Peyer's patch (tissue), 4 donors: ENCODE results near the gene CPD.

Source experiments
- POLR2A ChIP-seq, 2 donors: fragments of 450-650 bp; IDR thresholded peaks; one replicate each; pipeline ENCODE4 v1.5.1; 2017; ENCODE audit warnings: antibody characterized with exemption in 2 of 2, mild to moderate bottlenecking in 2 of 2, moderate library complexity in 2 of 2
- TF ChIP-seq, protein P1 (sequence below), 6 experiments: fragments of 450-650 bp in 4 of 6; fragments of 200-600 bp in 2 of 6; sonication (generic) in 1 of 6; IDR thresholded peaks; one replicate each; pipeline ENCODE4 v1.5.1; 2017 to 2019; ENCODE audit warnings: antibody characterized with exemption in 6 of 6, mild to moderate bottlenecking in 3 of 6, moderate library complexity in 1 of 6

DNA sequence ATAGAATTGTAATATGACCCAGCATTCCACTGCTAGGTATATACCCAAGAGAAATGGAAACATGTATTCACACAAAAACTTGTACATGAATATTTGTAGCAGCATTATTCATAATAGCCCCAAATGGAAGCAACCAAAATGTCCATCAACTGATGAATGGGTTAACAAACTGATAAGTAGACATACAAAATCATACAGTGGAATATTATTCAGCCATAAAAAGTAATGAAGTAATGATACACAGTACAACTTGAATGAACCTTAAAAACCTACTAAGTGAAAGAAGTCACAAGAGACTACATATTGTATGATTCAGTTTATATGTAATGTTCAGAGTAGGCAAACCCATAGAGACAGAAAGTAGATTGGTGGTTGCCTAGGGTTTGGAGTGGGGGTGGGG, 58.0 kb downstream of the CPD start:
- TF ChIP-seq, protein P1, sequence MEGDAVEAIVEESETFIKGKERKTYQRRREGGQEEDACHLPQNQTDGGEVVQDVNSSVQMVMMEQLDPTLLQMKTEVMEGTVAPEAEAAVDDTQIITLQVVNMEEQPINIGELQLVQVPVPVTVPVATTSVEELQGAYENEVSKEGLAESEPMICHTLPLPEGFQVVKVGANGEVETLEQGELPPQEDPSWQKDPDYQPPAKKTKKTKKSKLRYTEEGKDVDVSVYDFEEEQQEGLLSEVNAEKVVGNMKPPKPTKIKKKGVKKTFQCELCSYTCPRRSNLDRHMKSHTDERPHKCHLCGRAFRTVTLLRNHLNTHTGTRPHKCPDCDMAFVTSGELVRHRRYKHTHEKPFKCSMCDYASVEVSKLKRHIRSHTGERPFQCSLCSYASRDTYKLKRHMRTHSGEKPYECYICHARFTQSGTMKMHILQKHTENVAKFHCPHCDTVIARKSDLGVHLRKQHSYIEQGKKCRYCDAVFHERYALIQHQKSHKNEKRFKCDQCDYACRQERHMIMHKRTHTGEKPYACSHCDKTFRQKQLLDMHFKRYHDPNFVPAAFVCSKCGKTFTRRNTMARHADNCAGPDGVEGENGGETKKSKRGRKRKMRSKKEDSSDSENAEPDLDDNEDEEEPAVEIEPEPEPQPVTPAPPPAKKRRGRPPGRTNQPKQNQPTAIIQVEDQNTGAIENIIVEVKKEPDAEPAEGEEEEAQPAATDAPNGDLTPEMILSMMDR (IDR thresholded peaks at IDR 0.05): no peak
- TF ChIP-seq POLR2A (IDR thresholded peaks at IDR 0.05): no peak
